ENCODE measurements around the gene TMEM176A. TPM values are rescaled to one million over a fixed set of nuclear protein-coding genes. Genes with fewer than 3 reads are reported as not detected.

Gene TMEM176A
- total RNA-seq, 1 experiment from 2014 or later, result 0.39 TPM

DNA sequence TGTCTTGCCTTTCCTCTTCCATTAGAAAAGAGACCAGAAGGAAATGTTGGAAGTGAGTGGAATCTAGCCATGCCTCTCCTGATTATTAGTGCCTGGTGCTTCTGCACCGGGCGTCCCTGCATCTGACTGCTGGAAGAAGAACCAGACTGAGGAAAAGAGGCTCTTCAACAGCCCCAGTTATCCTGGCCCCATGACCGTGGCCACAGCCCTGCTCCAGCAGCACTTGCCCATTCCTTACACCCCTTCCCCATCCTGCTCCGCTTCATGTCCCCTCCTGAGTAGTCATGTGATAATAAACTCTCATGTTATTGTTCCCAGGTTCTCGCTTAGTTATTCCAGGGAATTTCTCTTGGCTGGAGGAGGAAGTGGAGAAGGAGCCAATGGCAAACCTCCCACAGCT lies 4.2 kb downstream of the TMEM176A start:
- in situ Hi-C loops (cut with HindIII; ENCODE audit: low pct_unique_long_range_greater_than_20kb, low sequenced_read_pairs) (no loop called here), intact Hi-C loops (cut with micrococcal nuclease; ENCODE audit: unreplicated experiment) (no loop called here)
- TF ChIP-seq, protein P1, sequence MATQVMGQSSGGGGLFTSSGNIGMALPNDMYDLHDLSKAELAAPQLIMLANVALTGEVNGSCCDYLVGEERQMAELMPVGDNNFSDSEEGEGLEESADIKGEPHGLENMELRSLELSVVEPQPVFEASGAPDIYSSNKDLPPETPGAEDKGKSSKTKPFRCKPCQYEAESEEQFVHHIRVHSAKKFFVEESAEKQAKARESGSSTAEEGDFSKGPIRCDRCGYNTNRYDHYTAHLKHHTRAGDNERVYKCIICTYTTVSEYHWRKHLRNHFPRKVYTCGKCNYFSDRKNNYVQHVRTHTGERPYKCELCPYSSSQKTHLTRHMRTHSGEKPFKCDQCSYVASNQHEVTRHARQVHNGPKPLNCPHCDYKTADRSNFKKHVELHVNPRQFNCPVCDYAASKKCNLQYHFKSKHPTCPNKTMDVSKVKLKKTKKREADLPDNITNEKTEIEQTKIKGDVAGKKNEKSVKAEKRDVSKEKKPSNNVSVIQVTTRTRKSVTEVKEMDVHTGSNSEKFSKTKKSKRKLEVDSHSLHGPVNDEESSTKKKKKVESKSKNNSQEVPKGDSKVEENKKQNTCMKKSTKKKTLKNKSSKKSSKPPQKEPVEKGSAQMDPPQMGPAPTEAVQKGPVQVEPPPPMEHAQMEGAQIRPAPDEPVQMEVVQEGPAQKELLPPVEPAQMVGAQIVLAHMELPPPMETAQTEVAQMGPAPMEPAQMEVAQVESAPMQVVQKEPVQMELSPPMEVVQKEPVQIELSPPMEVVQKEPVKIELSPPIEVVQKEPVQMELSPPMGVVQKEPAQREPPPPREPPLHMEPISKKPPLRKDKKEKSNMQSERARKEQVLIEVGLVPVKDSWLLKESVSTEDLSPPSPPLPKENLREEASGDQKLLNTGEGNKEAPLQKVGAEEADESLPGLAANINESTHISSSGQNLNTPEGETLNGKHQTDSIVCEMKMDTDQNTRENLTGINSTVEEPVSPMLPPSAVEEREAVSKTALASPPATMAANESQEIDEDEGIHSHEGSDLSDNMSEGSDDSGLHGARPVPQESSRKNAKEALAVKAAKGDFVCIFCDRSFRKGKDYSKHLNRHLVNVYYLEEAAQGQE (IDR thresholded peaks at IDR 0.05; ENCODE audit: insufficient read depth in 1 of 2, low read depth in 2 of 2, low read length in 1 of 2), result no peak
- TF ChIP-seq POLR2AphosphoS5 (IDR thresholded peaks at IDR 0.05; ENCODE audit: low read depth, low read length), result no peak
- no peak for TF ChIP-seq TCF7L2 (IDR thresholded peaks at IDR 0.05; ENCODE audit: low read depth, low read length)
- no peak for TF ChIP-seq SIN3A (IDR thresholded peaks at IDR 0.05; ENCODE audit: borderline replicate concordance, insufficient read depth, low read depth, low read length)
- Histone ChIP-seq H3K27ac (ENCODE audit: low read length) (no peak overlapping the region), H3K4me3 (ENCODE audit: low read depth in 2 of 2, low read length in 2 of 2) (no peak overlapping the region), H3K9me3 (ENCODE audit: control insufficient read depth, insufficient read depth, low read depth, low read length) (no peaks in the 10 kb centered on the region), H3K4me1 (ENCODE audit: control insufficient read depth, insufficient read depth, low read length) (no peaks in the 10 kb centered on the region), H3K27me3 (ENCODE audit: control insufficient read depth, insufficient read depth, low read length) (no peaks in the 10 kb centered on the region; the same call in 1 of the 2 replicates), H3K36me3 (ENCODE audit: control insufficient read depth, insufficient read depth, low read length) (no peaks in the 10 kb centered on the region)
- DNase-seq (ENCODE audit: low read depth, low spot score) (no peak), ATAC-seq (no peak)
- CTCF ChIA-PET, result no interaction called here
- POLR2A ChIA-PET, result no interaction called here
- no TSS peak for BruUV-seq (replicated peaks)

DNA sequence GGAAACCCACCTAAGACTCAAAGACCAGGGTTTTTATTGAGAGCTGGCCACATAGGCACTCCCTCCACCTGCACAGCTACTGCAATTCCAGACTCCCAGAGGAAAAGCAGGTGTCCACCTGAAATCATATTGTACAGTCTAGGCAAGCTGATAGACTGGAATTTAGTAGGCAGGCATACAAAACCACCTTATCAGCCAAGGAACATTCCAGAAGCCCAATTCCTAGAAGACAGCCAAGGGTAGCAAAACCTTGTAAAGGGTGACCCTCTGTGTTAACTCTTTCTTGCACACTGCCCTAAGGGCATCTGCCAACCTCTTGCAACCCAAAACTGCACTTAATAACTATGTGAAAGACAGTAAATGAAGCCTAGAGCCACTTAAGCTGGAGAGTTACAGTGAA lies 5.3 kb downstream of the TMEM176A start:
- BruUV-seq (replicated peaks), result no TSS peak
- DNase-seq (ENCODE audit: low read depth, low spot score), result no peak
- ChIA-PET CTCF (no interaction called here), POLR2A (no interaction called here)
- H3K27ac ChIP-seq (ENCODE audit: low read length), result no peak overlapping the region
- in situ Hi-C loops (cut with HindIII; ENCODE audit: low pct_unique_long_range_greater_than_20kb, low sequenced_read_pairs) (no loop called here), intact Hi-C loops (cut with micrococcal nuclease; ENCODE audit: unreplicated experiment) (no loop called here)
- no peak for ATAC-seq
- H3K36me3 ChIP-seq (ENCODE audit: control insufficient read depth, insufficient read depth, low read length), result no peaks in the 10 kb centered on the region
- TF ChIP-seq, protein P1 (IDR thresholded peaks at IDR 0.05; ENCODE audit: insufficient read depth in 1 of 2, low read depth in 2 of 2, low read length in 1 of 2), result no peak
- TF ChIP-seq TCF7L2 (IDR thresholded peaks at IDR 0.05; ENCODE audit: low read depth, low read length) (no peak), SIN3A (IDR thresholded peaks at IDR 0.05; ENCODE audit: borderline replicate concordance, insufficient read depth, low read depth, low read length) (no peak), POLR2AphosphoS5 (IDR thresholded peaks at IDR 0.05; ENCODE audit: low read depth, low read length) (no peak)
- TF ChIP-seq, protein P2, sequence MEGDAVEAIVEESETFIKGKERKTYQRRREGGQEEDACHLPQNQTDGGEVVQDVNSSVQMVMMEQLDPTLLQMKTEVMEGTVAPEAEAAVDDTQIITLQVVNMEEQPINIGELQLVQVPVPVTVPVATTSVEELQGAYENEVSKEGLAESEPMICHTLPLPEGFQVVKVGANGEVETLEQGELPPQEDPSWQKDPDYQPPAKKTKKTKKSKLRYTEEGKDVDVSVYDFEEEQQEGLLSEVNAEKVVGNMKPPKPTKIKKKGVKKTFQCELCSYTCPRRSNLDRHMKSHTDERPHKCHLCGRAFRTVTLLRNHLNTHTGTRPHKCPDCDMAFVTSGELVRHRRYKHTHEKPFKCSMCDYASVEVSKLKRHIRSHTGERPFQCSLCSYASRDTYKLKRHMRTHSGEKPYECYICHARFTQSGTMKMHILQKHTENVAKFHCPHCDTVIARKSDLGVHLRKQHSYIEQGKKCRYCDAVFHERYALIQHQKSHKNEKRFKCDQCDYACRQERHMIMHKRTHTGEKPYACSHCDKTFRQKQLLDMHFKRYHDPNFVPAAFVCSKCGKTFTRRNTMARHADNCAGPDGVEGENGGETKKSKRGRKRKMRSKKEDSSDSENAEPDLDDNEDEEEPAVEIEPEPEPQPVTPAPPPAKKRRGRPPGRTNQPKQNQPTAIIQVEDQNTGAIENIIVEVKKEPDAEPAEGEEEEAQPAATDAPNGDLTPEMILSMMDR (IDR thresholded peaks at IDR 0.05), result no peak
- H3K27me3 ChIP-seq (ENCODE audit: control insufficient read depth, insufficient read depth, low read length), result no peaks in the 10 kb centered on the region; the same call in 1 of the 2 replicates
- H3K4me3 ChIP-seq (ENCODE audit: low read depth in 2 of 2, low read length in 2 of 2), result no peak overlapping the region
- H3K4me1 ChIP-seq (ENCODE audit: control insufficient read depth, insufficient read depth, low read length), result no peaks in the 10 kb centered on the region
- no peaks in the 10 kb centered on the region for H3K9me3 ChIP-seq (ENCODE audit: control insufficient read depth, insufficient read depth, low read depth, low read length)
